Left lung (tissue), 10 donors: ENCODE results near the gene DNPH1. TPM values are rescaled to one million over a fixed set of nuclear protein-coding genes. Genes with fewer than 3 reads are reported as not detected.

Source experiments
- ATAC-seq: fragments of 200-7000 bp; cut with Tn5 transposase; one replicate; pipeline ENCODE4 v1.9.1; 2020; ENCODE audit warnings: moderate library complexity
- DNase-seq, 4 donors: peaks; one replicate each; pipeline ENCODE4 v3.0.0-alpha.2; 2013 to 2020
- H3K27ac ChIP-seq, 2 donors: fragments of 200-600 bp; sonication (generic) in 1 of 2; one replicate each; pipeline versions ENCODE4 v1.5.0 to v1.8.0; 2020 to 2021
- H3K27me3 ChIP-seq, 2 donors: fragments of 200-600 bp; sonication (generic) in 1 of 2; one replicate each; pipeline versions ENCODE4 v1.5.0 to v1.8.0; 2020 to 2021
- H3K36me3 ChIP-seq, 2 donors: fragments of 200-600 bp; sonication (generic) in 1 of 2; one replicate each; pipeline versions ENCODE4 v1.5.0 to v1.8.0; 2020 to 2021
- H3K4me1 ChIP-seq, 2 donors: fragments of 200-600 bp; one replicate each; pipeline ENCODE4 v1.8.0; 2021
- H3K4me3 ChIP-seq, 2 donors: fragments of 200-600 bp; sonication (generic) in 1 of 2; one replicate each; pipeline versions ENCODE4 v1.5.0 to v1.8.0; 2020 to 2021; ENCODE audit warnings: mild to moderate bottlenecking in 1 of 2
- H3K9me3 ChIP-seq, 2 donors: fragments of 200-600 bp; sonication (generic) in 1 of 2; one replicate each; pipeline versions ENCODE4 v1.5.0 to v1.8.0; 2020 to 2021
- CTCF ChIP-seq, 2 donors: fragments of 200-600 bp; sonication (generic) in 1 of 2; IDR thresholded peaks; one replicate each; pipeline versions ENCODE4 v1.5.0 to v1.8.0; 2021; ENCODE audit warnings: antibody characterized with exemption in 2 of 2
- intact Hi-C, 2 donors: fragments of 100-400 bp; cut with DNase I; formaldehyde crosslinking; loops; one replicate each; pipeline versions ENCODE4 v1.11.2 to v1.14.2; 2022
- polyA plus RNA-seq, 6 donors: library from polyadenylated mRNA; unstranded; fragments of 120-200 nt; gene quantifications; one replicate each; pipeline ENCODE4 v1.2.1, GENCODE V29; 2013; ENCODE audit not compliant: insufficient read length in 6 of 6
- total RNA-seq, 2 donors: library from RNA; stranded (reverse); fragmentation: NEBNext Ultra II Directional; extraction: Animal tissue kit (Norgen Biotek cat#: 25700); gene quantifications; one replicate each; pipeline ENCODE4 v1.2.1, GENCODE V29; 2021
- donor health status: DM: no; HTN: yes; CAD: no.
- donor health status: DM: no; HTN: no; CAD: no.

DNPH1 gene
- total and polyA plus RNA-seq, 8 donors, result 26.4 to 49.6 (median 32.9) TPM

GRCh38 chr6:43222418-43223059 lies 6.7 kb downstream of the DNPH1 start:
- Histone ChIP-seq H3K9me3 (no peaks in the 10 kb centered on the region), H3K4me3 (no peak overlapping the region), H3K27me3 (no peaks in the 10 kb centered on the region), H3K4me1 (peaks cover 0 to 14% of the 10 kb centered on the region in 2 donors), H3K36me3 (peaks cover 0 to 69% of the 10 kb centered on the region in 2 donors), H3K27ac (no peak overlapping the region)
- no peak for DNase-seq
- no peak for ATAC-seq
- intact Hi-C loops, result no loop called here
- no peak for TF ChIP-seq CTCF (IDR thresholded peaks at IDR 0.05)

GRCh38 chr6:43221046-43221972 lies 8.0 kb downstream of the DNPH1 start:
- peak in 1 of 4 donors; percentile 31 for DNase-seq
- intact Hi-C loops, result no loop called here
- peaks cover 0 to 14% of the 10 kb centered on the region in 2 donors for H3K4me1 ChIP-seq
- no peak for ATAC-seq
- TF ChIP-seq CTCF (IDR thresholded peaks at IDR 0.05), result no peak
- H3K27me3 ChIP-seq, result no peaks in the 10 kb centered on the region
- no peak overlapping the region for H3K27ac ChIP-seq
- H3K9me3 ChIP-seq, result no peaks in the 10 kb centered on the region
- no peak overlapping the region for H3K4me3 ChIP-seq
- peaks cover 0 to 81% of the 10 kb centered on the region in 2 donors for H3K36me3 ChIP-seq

GRCh38 chr6:43220439-43220951 lies 8.8 kb downstream of the DNPH1 start:
- Histone ChIP-seq H3K27me3 (no peaks in the 10 kb centered on the region), H3K27ac (no peak overlapping the region), H3K9me3 (no peaks in the 10 kb centered on the region), H3K4me1 (peaks cover 0 to 14% of the 10 kb centered on the region in 2 donors), H3K4me3 (no peak overlapping the region), H3K36me3 (peaks cover 0 to 84% of the 10 kb centered on the region in 2 donors)
- no peak for ATAC-seq
- no peak for TF ChIP-seq CTCF (IDR thresholded peaks at IDR 0.05)
- peak in 1 of 4 donors; percentile 57 for DNase-seq
- intact Hi-C loops, result no loop called here

GRCh38 chr6:43219814-43220213 lies 9.5 kb downstream of the DNPH1 start:
- no peak for DNase-seq
- no peaks in the 10 kb centered on the region for H3K27me3 ChIP-seq
- peaks cover 0 to 87% of the 10 kb centered on the region in 2 donors for H3K36me3 ChIP-seq
- no peak overlapping the region for H3K4me3 ChIP-seq
- no peaks in the 10 kb centered on the region for H3K9me3 ChIP-seq
- TF ChIP-seq CTCF (IDR thresholded peaks at IDR 0.05), result no peak
- intact Hi-C loops, result no loop called here
- peaks cover 0 to 13% of the 10 kb centered on the region in 2 donors for H3K4me1 ChIP-seq
- no peak overlapping the region for H3K27ac ChIP-seq
- no peak for ATAC-seq

GRCh38 chr6:43219119-43219518 lies 10.2 kb downstream of the DNPH1 start:
- H3K36me3 ChIP-seq, result peaks cover 0 to 86% of the 10 kb centered on the region in 2 donors
- H3K9me3 ChIP-seq, result no peaks in the 10 kb centered on the region
- DNase-seq (peak in 1 of 4 donors; percentile 24), ATAC-seq (no peak)
- intact Hi-C loops, result no loop called here
- TF ChIP-seq CTCF (IDR thresholded peaks at IDR 0.05), result no peak
- H3K4me1 ChIP-seq, result peaks cover 0 to 6% of the 10 kb centered on the region in 2 donors
- H3K4me3 ChIP-seq, result no peak overlapping the region
- H3K27me3 ChIP-seq, result no peaks in the 10 kb centered on the region
- no peak overlapping the region for H3K27ac ChIP-seq
